K562 (cell line): ENCODE data around the gene F11R. TPM values are rescaled to one million over a fixed set of nuclear protein-coding genes. Genes with fewer than 3 reads are reported as not detected.
A peak's percentile ranks its signal among the peaks of the same experiment; 100 is the strongest.

ENCODE experiments used
- ATAC-seq: fragments of 200-7000 bp; cut with Tn5 transposase; 3 replicates; pipeline ENCODE4 v1.9.1; 2020; ENCODE audit warnings: moderate library complexity
- BruUV-seq: library from RNA; stranded (reverse); fragments of 400-500 nt; replicated peaks from 2 replicates; lab custom pipeline; 2021; lab: Mats Ljungman, UMichigan
- CTCF ChIA-PET: fragments of 300-600 bp; formaldehyde crosslinking; extraction: SDS; loops from one replicate; lab custom pipeline; 2021; ENCODE audit warnings: low intra/inter-chr PET ratio; lab: Yijun Ruan, JAX
- POLR2A ChIA-PET: fragments of 300-600, 350-650 bp; sonication (Branson Sonifier 250); formaldehyde crosslinking; extraction: SDS; loops from one replicate; lab custom pipeline; 2021; ENCODE audit warnings: antibody characterized with exemption, inconsistent platforms; lab: Yijun Ruan, JAX
- DNase-seq, 4 experiments: peaks; one replicate each; pipeline versions ENCODE4 v3.0.0 to v3.0.0-alpha.2; 2011 to 2018; ENCODE audit warnings: low spot score in 3 of 4, mixed read lengths in 3 of 4; ENCODE audit errors: extremely low read depth in 1 of 4
- FAIRE-seq: peaks from 2 replicates; lab custom pipeline; 2011; peaks lifted over from hg19 to GRCh38; lab: Jason Lieb, UNC
- H2AFZ ChIP-seq: 2 replicates; pipeline ENCODE4 v1.6.0; 2011; ENCODE audit warnings: low read depth, low read length, control low read depth, inconsistent platforms
- H3K27ac ChIP-seq: fragments of 200-600 bp; 3 replicates; pipeline ENCODE4 v1.8.0; 2011; ENCODE audit warnings: low read depth, mild to moderate bottlenecking, control low read depth, inconsistent platforms, low read length, moderate library complexity, mixed read lengths; ENCODE audit errors: extremely low read depth
- H3K27me3 ChIP-seq, 2 experiments: fragments of 300-600 bp in 1 of 2; 2 replicates in 1 of 2; 3 replicates in 1 of 2; pipeline versions ENCODE4 v1.6.0 to v1.8.0; 2011; ENCODE audit warnings: inconsistent platforms in 2 of 2, low read length in 2 of 2, mild to moderate bottlenecking in 1 of 2, mixed read lengths in 1 of 2, moderate library complexity in 1 of 2; ENCODE audit not compliant: control insufficient read depth in 2 of 2, insufficient read depth in 2 of 2
- H3K36me3 ChIP-seq: fragments of 300-600 bp; 3 replicates; pipeline ENCODE4 v1.8.0; 2011; ENCODE audit warnings: mild to moderate bottlenecking, low read length, inconsistent platforms; ENCODE audit not compliant: control insufficient read depth, insufficient read depth
- H3K4me1 ChIP-seq, 2 experiments: fragments of 200-600 bp in 1 of 2; replicated peaks in 1 of 2; 2 replicates in 1 of 2; 3 replicates in 1 of 2; pipeline versions ENCODE4 v1.5.1 to v1.8.0; 2011; ENCODE audit warnings: inconsistent platforms in 2 of 2, low read length in 2 of 2, mild to moderate bottlenecking in 1 of 2, mixed read lengths in 1 of 2, moderate library complexity in 1 of 2; ENCODE audit not compliant: control insufficient read depth in 2 of 2, insufficient read depth in 2 of 2
- H3K4me2 ChIP-seq: 2 replicates; pipeline ENCODE4 v1.6.1; 2011; ENCODE audit warnings: low read length, control low read depth, inconsistent platforms, mixed read lengths; ENCODE audit not compliant: insufficient read depth
- H3K4me3 ChIP-seq: fragments of 200-600 bp; sonication (generic), shearing (Covaris generic); 2 replicates; pipeline ENCODE4 v1.5.1; 2016; ENCODE audit warnings: control low read depth, inconsistent platforms
- H3K79me2 ChIP-seq: fragments of 200-600 bp; 3 replicates; pipeline ENCODE4 v1.8.0; 2011; ENCODE audit warnings: low read length, inconsistent platforms; ENCODE audit not compliant: control insufficient read depth, insufficient read depth
- H3K9ac ChIP-seq, 2 experiments: 2 replicates each; pipeline versions ENCODE4 v1.6.0 to v1.6.1; 2011; ENCODE audit warnings: low read depth in 2 of 2, low read length in 2 of 2, control low read depth in 1 of 2, inconsistent platforms in 1 of 2, mild to moderate bottlenecking in 1 of 2, mixed read lengths in 1 of 2; ENCODE audit not compliant: insufficient read depth in 1 of 2
- H3K9me1 ChIP-seq: one replicate; pipeline ENCODE4 v1.6.0; 2011; ENCODE audit warnings: inconsistent platforms, mild to moderate bottlenecking, low read length, moderate library complexity; ENCODE audit not compliant: control insufficient read depth, insufficient read depth
- H3K9me3 ChIP-seq: replicated peaks from 2 replicates; pipeline ENCODE4 v1.5.1; 2011; ENCODE audit warnings: low read depth, low read length, inconsistent platforms; ENCODE audit not compliant: control insufficient read depth, insufficient read depth
- H4K20me1 ChIP-seq: replicated peaks from 2 replicates; pipeline ENCODE4 v1.6.1; 2011; ENCODE audit warnings: low read length, inconsistent platforms, mixed read lengths; ENCODE audit not compliant: control insufficient read depth, insufficient read depth
- ATF7 ChIP-seq: fragments of 450-650 bp; IDR thresholded peaks from 2 replicates; pipeline ENCODE4 v1.7.1; 2014; ENCODE audit warnings: mild to moderate bottlenecking, moderate library complexity
- CEBPB ChIP-seq: fragments of 450-650 bp; IDR thresholded peaks from 2 replicates; pipeline ENCODE4 v1.6.1; 2016; ENCODE audit warnings: missing genetic modification characterization, missing compliant biosample characterization
- CEBPG ChIP-seq, 3 experiments: fragments of 200-800 bp in 1 of 3; sonication (Bioruptor generic) in 1 of 3; sonication (generic) in 1 of 3; formaldehyde crosslinking in 1 of 3; IDR thresholded peaks in 2 of 3; conservative IDR thresholded peaks in 1 of 3; 2 replicates each; pipeline versions ENCODE4 v1.6.1 to v1.8.0; 2016 to 2022; ENCODE audit warnings: missing compliant biosample characterization in 2 of 3, missing genetic modification characterization in 2 of 3, mild to moderate bottlenecking in 1 of 3, missing genetic modification reagents in 1 of 3
- CHAMP1 ChIP-seq: fragments of 450-650 bp; IDR thresholded peaks from 2 replicates; pipeline ENCODE4 v1.6.1; 2016; ENCODE audit warnings: mild to moderate bottlenecking
- EGR1 ChIP-seq: fragments of 450-650 bp; conservative IDR thresholded peaks from 2 replicates; pipeline ENCODE4 v1.6.1; 2017; ENCODE audit warnings: mild to moderate bottlenecking
- EP400 ChIP-seq: fragments of 450-650 bp; IDR thresholded peaks from 2 replicates; pipeline ENCODE4 v1.6.1; 2017; ENCODE audit warnings: antibody characterized with exemption, mild to moderate bottlenecking, moderate library complexity
- HDAC1 ChIP-seq, 2 experiments: fragments of 450-650 bp; IDR thresholded peaks; 2 replicates each; pipeline ENCODE4 v1.6.1; 2016 to 2017; ENCODE audit warnings: inconsistent platforms in 1 of 2, mild to moderate bottlenecking in 1 of 2, moderate library complexity in 1 of 2
- RBM25 ChIP-seq: fragments of 200-400 bp; formaldehyde crosslinking; IDR thresholded peaks from 2 replicates; pipeline ENCODE4 v1.6.1; 2018; ENCODE audit warnings: low read length, low read depth, moderate library complexity; ENCODE audit not compliant: severe bottlenecking
- RBM39 ChIP-seq: fragments of 200-400 bp; formaldehyde crosslinking; optimal IDR thresholded peaks from 2 replicates; pipeline ENCODE3; 2018; ENCODE audit warnings: low read depth, low read length
- ZNF121 ChIP-seq: sonication (generic); formaldehyde crosslinking; conservative IDR thresholded peaks from 2 replicates; pipeline ENCODE4 v1.8.0; 2022; ENCODE audit warnings: missing genetic modification reagents
- ZNF586 ChIP-seq: fragments of 450-650 bp; formaldehyde crosslinking; conservative IDR thresholded peaks from 2 replicates; pipeline ENCODE4 v1.4.0; 2020; ENCODE audit warnings: mild to moderate bottlenecking, moderate library complexity
- WGBS: fragments of 100-300 bp; shearing (Covaris generic); methylation state at CpG from one replicate; pipeline ENCODE4 v1.1.6; 2016; ENCODE audit warnings: low coverage, mixed read lengths; ENCODE audit not compliant: insufficient coverage; ENCODE audit errors: missing lambda C conversion rate; 5-methylcytosine and 5-hydroxymethylcytosine counted together
- in situ Hi-C: fragments of 300-500 bp; cut with MboI; formaldehyde crosslinking; loops from 4 replicates; pipeline ENCODE4 v1.15.0; 2018; ENCODE audit warnings: inconsistent platforms, mixed read lengths
- intact Hi-C: fragments of 100-400 bp; cut with micrococcal nuclease; formaldehyde crosslinking; loops from 2 replicates; pipeline ENCODE4 v1.14.2; 2022
- polyA plus RNA-seq, 8 experiments: library from polyadenylated mRNA; depleted of rRNA in 4 of 8; stranded (reverse) in 5 of 8; unstranded in 3 of 8; fragments of >200 nt; fragmentation: Nextera tagmentation in 2 of 8; fragmentation: Illumina TruSeq in 1 of 8; extraction: Ambion mirVana in 2 of 8; extraction: Trizol in 1 of 8; gene quantifications; 2 replicates each; pipeline versions ENCODE4 v1.2.1 to v1.2.3, GENCODE V29; 2011 to 2014; ENCODE audit warnings: inconsistent platforms in 1 of 8, missing spikeins in 1 of 8
- total RNA-seq, 7 experiments: library from RNA; depleted of rRNA in 6 of 7; stranded (reverse); fragments of >200 nt in 6 of 7; fragmentation: Illumina TruSeq in 2 of 7; extraction: Trizol in 2 of 7; gene quantifications; 2 replicates each; pipeline versions ENCODE4 v1.2.1 to v1.2.3, GENCODE V29; 2011 to 2021; ENCODE audit warnings: low replicate concordance in 1 of 7
- TF ChIP-seq, protein P1 (sequence below), 3 experiments: fragments of 200-800 bp in 1 of 3; fragments of 250-450 bp in 1 of 3; fragments of 450-650 bp in 1 of 3; sonication (Bioruptor Pico) in 1 of 3; sonication (Bioruptor generic) in 1 of 3; formaldehyde crosslinking in 1 of 3; IDR thresholded peaks; 2 replicates each; pipeline versions ENCODE4 v1.6.1 to v1.8.0; 2016 to 2022; ENCODE audit warnings: mild to moderate bottlenecking in 2 of 3, missing genetic modification characterization in 2 of 3, missing compliant biosample characterization in 1 of 3, moderate library complexity in 1 of 3

F11R gene
- total and polyA plus RNA-seq, 9 of the 15 experiments (the other 6 are each of a cell fraction or from before 2014, with no cell fraction given) = 27.4 to 187 (median 52.5) TPM

- FAIRE-seq = no peak
- TF ChIP-seq ATF7 = peak; percentile 63; the same call in 1 of the 2 replicates
- TF ChIP-seq, protein P1, sequence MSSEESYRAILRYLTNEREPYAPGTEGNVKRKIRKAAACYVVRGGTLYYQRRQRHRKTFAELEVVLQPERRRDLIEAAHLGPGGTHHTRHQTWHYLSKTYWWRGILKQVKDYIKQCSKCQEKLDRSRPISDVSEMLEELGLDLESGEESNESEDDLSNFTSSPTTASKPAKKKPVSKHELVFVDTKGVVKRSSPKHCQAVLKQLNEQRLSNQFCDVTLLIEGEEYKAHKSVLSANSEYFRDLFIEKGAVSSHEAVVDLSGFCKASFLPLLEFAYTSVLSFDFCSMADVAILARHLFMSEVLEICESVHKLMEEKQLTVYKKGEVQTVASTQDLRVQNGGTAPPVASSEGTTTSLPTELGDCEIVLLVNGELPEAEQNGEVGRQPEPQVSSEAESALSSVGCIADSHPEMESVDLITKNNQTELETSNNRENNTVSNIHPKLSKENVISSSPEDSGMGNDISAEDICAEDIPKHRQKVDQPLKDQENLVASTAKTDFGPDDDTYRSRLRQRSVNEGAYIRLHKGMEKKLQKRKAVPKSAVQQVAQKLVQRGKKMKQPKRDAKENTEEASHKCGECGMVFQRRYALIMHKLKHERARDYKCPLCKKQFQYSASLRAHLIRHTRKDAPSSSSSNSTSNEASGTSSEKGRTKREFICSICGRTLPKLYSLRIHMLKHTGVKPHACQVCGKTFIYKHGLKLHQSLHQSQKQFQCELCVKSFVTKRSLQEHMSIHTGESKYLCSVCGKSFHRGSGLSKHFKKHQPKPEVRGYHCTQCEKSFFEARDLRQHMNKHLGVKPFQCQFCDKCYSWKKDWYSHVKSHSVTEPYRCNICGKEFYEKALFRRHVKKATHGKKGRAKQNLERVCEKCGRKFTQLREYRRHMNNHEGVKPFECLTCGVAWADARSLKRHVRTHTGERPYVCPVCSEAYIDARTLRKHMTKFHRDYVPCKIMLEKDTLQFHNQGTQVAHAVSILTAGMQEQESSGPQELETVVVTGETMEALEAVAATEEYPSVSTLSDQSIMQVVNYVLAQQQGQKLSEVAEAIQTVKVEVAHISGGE (CRISPR knock-in tag; IDR thresholded peaks at IDR 0.05) = 0 out of 6 replicates have a peak, but pooled peaks of 1 of the 3 experiments have one; percentile 18
- peak; percentile 95 for TF ChIP-seq ZNF121 (CRISPR knock-in tag)
- no peak for TF ChIP-seq RBM39
- peak in 1 of 2 experiments; percentile 7; a peak in 1 of 4 replicates for TF ChIP-seq HDAC1 (IDR thresholded peaks at IDR 0.05)
- TF ChIP-seq ZNF586 (CRISPR knock-in tag) = no peak
- peak; percentile 80 for TF ChIP-seq CEBPB (tag)
- peak; percentile 57 for TF ChIP-seq RBM25
- TF ChIP-seq CEBPG (CRISPR knock-in tag; IDR thresholded peaks at IDR 0.05) = no peak
- peak in 1 of 2 experiments; percentile 61; a peak in 3 of 4 replicates for TF ChIP-seq CEBPG (tag; conservative IDR thresholded peaks at IDR 0.05 in 1 of 2, IDR thresholded peaks at IDR 0.05 in 1 of 2)
- TF ChIP-seq EGR1 = 0 out of 2 replicates have a peak, but pooled peaks have one; percentile 25
- 0 out of 2 replicates have a peak, but pooled peaks have one; percentile 5 for TF ChIP-seq EP400
- no peak for TF ChIP-seq CHAMP1
Observed at GRCh38 chr1:161008869-161009510, 12.0 kb downstream of the F11R start.

More at GRCh38 chr1:161008869-161009510, 12.0 kb downstream of the F11R start:
- peaks cover 16% of the 10 kb centered on the region for H3K36me3 ChIP-seq
- H2AFZ ChIP-seq = no peak overlapping the region
- no peaks in the 10 kb centered on the region for H3K9me3 ChIP-seq
- CTCF ChIA-PET = no interaction called here
- peak overlapping the region; percentile 62 for H3K27ac ChIP-seq
- POLR2A ChIA-PET = interaction anchor here (1.0 to 3.0 kb wide), 3 partner anchors 8 to 11 kb away, joined by 4 to 19 read pairs (median 6); partner anchors contain the start of gene F11R
- in situ Hi-C loops = no loop called here
- peaks cover 92% of the 10 kb centered on the region for H3K79me2 ChIP-seq
- no peak for ATAC-seq
- H3K9me1 ChIP-seq = no peaks in the 10 kb centered on the region
- intact Hi-C loops = loop anchor here (1.0 kb wide), 1 partner anchor 11 kb away; no protein-coding TSS in a partner anchor
- H3K4me1 ChIP-seq = peaks cover 42 to 48% of the 10 kb centered on the region in 2 experiments
- no peaks in the 10 kb centered on the region for H4K20me1 ChIP-seq
- no peak for DNase-seq
- 7% methylated on average over 4 of the region's 4 CpGs for WGBS
- peak overlapping the region in 1 of 2 experiments; percentile 20; a peak in 1 of 4 replicates for H3K9ac ChIP-seq
- no peaks in the 10 kb centered on the region for H3K27me3 ChIP-seq
- no peak overlapping the region for H3K4me3 ChIP-seq
- no TSS peak for BruUV-seq
- H3K4me2 ChIP-seq = peak overlapping the region; percentile 53
